A549 (cell line): ENCODE measurements around the gene PBX2. TPM values are rescaled to one million over a fixed set of nuclear protein-coding genes. Genes with fewer than 3 reads are reported as not detected.

ENCODE experiments used
- ATAC-seq, 2 experiments: fragments of 200-7000 bp in 1 of 2; fragments of >200 bp in 1 of 2; cut with Nextera tagmentation in 1 of 2; cut with Tn5 transposase in 1 of 2; 3 replicates each; pipeline versions ENCODE4 v1.8.0 to v1.9.1; 2018 to 2020; ENCODE audit warnings: mild to moderate bottlenecking in 1 of 2, moderate library complexity in 1 of 2
- CTCF ChIA-PET: fragments of 300-600 bp; sonication (Branson Sonifier 250); formaldehyde crosslinking; extraction: SDS; loops from one replicate; lab custom pipeline; 2021; ENCODE audit warnings: antibody characterized with exemption, inconsistent platforms; lab: Yijun Ruan, JAX
- POLR2A ChIA-PET: fragments of 350-600 bp; formaldehyde crosslinking; extraction: SDS; loops from one replicate; lab custom pipeline; 2021; ENCODE audit warnings: antibody characterized with exemption, inconsistent platforms; lab: Yijun Ruan, JAX
- DNase-seq, 2 experiments: peaks; one replicate each; pipeline versions ENCODE4 v3.0.0 to v3.0.0-alpha.2; 2011 to 2016; ENCODE audit warnings: low read depth in 1 of 2, low spot score in 1 of 2
- FAIRE-seq: peaks from 2 replicates; lab custom pipeline; 2011; peaks lifted over from hg19 to GRCh38; lab: Jason Lieb, UNC
- H3K27ac ChIP-seq, 2 experiments: fragments of >200 bp; sonication (Bioruptor Twin); formaldehyde crosslinking; 3 replicates each; pipeline ENCODE4 v1.5.1; 2016 to 2017
- H3K4me1 ChIP-seq: fragments of >200 bp; sonication (Bioruptor Twin); formaldehyde crosslinking; 3 replicates; pipeline ENCODE4 v1.6.1; 2016
- H3K4me2 ChIP-seq: fragments of >200 bp; sonication (Bioruptor Twin); formaldehyde crosslinking; 3 replicates; pipeline ENCODE4 v1.6.1; 2016
- H3K4me3 ChIP-seq: fragments of >200 bp; sonication (Bioruptor Twin); formaldehyde crosslinking; 3 replicates; pipeline ENCODE4 v1.5.1; 2016
- H3K9me3 ChIP-seq: fragments of >200 bp; sonication (Bioruptor Twin); formaldehyde crosslinking; 3 replicates; pipeline ENCODE4 v1.6.1; 2016
- CEBPB ChIP-seq, 2 experiments: fragments of >200 bp in 1 of 2; sonication (Bioruptor Twin) in 1 of 2; formaldehyde crosslinking in 1 of 2; IDR thresholded peaks; 2 replicates each; pipeline ENCODE4 v1.6.1; 2012 to 2016
- EHF ChIP-seq: fragments of 250-450 bp; sonication (Bioruptor Pico); IDR thresholded peaks from 2 replicates; pipeline ENCODE4 v1.5.0; 2020; ENCODE audit warnings: mild to moderate bottlenecking
- FOSB ChIP-seq: fragments of 250-450 bp; sonication (Bioruptor Pico); IDR thresholded peaks from 2 replicates; pipeline ENCODE4 v1.5.0; 2020; ENCODE audit warnings: mild to moderate bottlenecking, moderate library complexity
- HES2 ChIP-seq: fragments of >200 bp; sonication (Bioruptor Twin); formaldehyde crosslinking; IDR thresholded peaks from 2 replicates; pipeline ENCODE4 v1.6.1; 2016
- HMGXB4 ChIP-seq: fragments of 250-450 bp; sonication (Bioruptor Pico); IDR thresholded peaks from 2 replicates; pipeline ENCODE4 v1.5.0; 2021; ENCODE audit warnings: mild to moderate bottlenecking, moderate library complexity, borderline replicate concordance
- JUN ChIP-seq, 2 experiments: fragments of >200 bp; sonication (Bioruptor Twin); formaldehyde crosslinking; IDR thresholded peaks; 2 replicates in 1 of 2; 3 replicates in 1 of 2; pipeline ENCODE4 v1.6.1; 2016 to 2017
- JUNB ChIP-seq: fragments of >200 bp; sonication (Bioruptor Twin); formaldehyde crosslinking; IDR thresholded peaks from 2 replicates; pipeline ENCODE4 v1.6.1; 2016
- KDM1A ChIP-seq: fragments of 200-600 bp; sonication (generic); IDR thresholded peaks from 2 replicates; pipeline ENCODE4 v1.6.1; 2016; ENCODE audit warnings: low read depth, mild to moderate bottlenecking
- REST ChIP-seq: fragments of 200-600 bp; sonication (generic); IDR thresholded peaks from 2 replicates; pipeline ENCODE4 v1.6.1; 2016; ENCODE audit warnings: antibody characterized with exemption, mild to moderate bottlenecking, moderate library complexity
- SREBF2 ChIP-seq: fragments of 450-650 bp; IDR thresholded peaks from 2 replicates; pipeline ENCODE4 v1.6.1; 2014; ENCODE audit warnings: mild to moderate bottlenecking, moderate library complexity
- USF2 ChIP-seq: fragments of 450-650 bp; IDR thresholded peaks from 2 replicates; pipeline ENCODE4 v1.6.1; 2014; ENCODE audit warnings: antibody characterized with exemption
- ZSCAN20 ChIP-seq: fragments of 250-450 bp; sonication (Bioruptor Pico); IDR thresholded peaks from 2 replicates; pipeline ENCODE4 v1.8.0; 2022; ENCODE audit warnings: mild to moderate bottlenecking, moderate library complexity
- WGBS: methylation state at CpG from one replicate; pipeline ENCODE4 v1.1.6; 2017; ENCODE audit errors: missing lambda C conversion rate; 5-methylcytosine and 5-hydroxymethylcytosine counted together
- polyA plus RNA-seq, 4 experiments: library from polyadenylated mRNA; depleted of rRNA in 3 of 4; stranded (reverse); fragments of >200 nt; fragmentation: RNase III in 1 of 4; extraction: RNeasy Plus Mini Kit Qiagen cat#74134 plus additional on column Dnase treatment in 1 of 4; gene quantifications; 2 replicates in 3 of 4; 3 replicates in 1 of 4; pipeline ENCODE4 v1.2.3, GENCODE V29; 2011 to 2017
- TF ChIP-seq, protein P1 (sequence below): IDR thresholded peaks from 2 replicates; pipeline ENCODE4 v1.6.1; 2012; ENCODE audit warnings: low read depth, borderline replicate concordance
- TF ChIP-seq, protein P2 (sequence below): fragments of 250-450 bp; sonication (Bioruptor Pico); IDR thresholded peaks from 2 replicates; pipeline ENCODE4 v1.5.0; 2020; ENCODE audit warnings: low read depth, mild to moderate bottlenecking, moderate library complexity

The PBX2 gene
- polyA plus RNA-seq, 2 of the 4 experiments (the other 2 are of a cell fraction) = 27.0 to 30.8 TPM

DNA sequence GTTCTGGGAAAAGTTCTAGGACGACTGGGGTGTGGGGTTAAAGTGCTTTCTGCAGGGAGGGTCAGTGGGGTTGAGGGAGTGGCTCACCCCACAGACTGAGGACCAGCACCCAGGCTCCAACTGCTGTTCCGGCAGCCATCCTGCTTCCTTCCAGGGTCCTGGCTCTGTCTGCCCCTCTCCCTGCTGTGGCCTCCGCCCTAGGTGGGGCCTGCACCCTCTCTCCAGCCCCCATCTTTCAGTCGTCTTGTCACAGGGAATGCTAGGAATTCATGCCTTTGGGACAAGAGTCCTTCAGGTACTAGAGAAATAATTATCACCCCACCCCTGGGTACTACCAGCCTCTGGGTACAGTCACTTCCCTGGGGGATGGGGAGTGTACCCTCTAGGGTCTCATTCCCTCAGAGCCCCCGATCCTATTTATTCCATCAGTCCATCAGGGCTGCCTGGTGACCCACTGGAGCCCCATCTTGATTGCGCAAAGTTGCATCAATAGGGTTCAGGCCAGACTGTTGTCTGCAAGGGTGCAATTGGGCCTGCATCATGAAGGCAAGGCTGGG is 5.8 kb downstream of the PBX2 start, which contains the start of gene AGER:
Gene AGER (minus strand): TSS at position 170 of the 557 bp plus-strand sequence. CDS start 31 bp downstream, at position 139.
- peaks cover 33% of the 10 kb centered on the region for H3K4me1 ChIP-seq
- ChIA-PET POLR2A (no interaction called here), CTCF (no interaction called here)
- H3K4me2 ChIP-seq = peak within 1 kb of the TSS; percentile 63
- ATAC-seq (no peak), DNase-seq (no peak), FAIRE-seq (no peak)
- peak within 1 kb of the TSS; percentile 56 to 61; a peak in 4 of 6 replicates for H3K27ac ChIP-seq
- 76% methylated on average over 6 of the region's 6 CpGs for WGBS
- TF ChIP-seq, protein P1, sequence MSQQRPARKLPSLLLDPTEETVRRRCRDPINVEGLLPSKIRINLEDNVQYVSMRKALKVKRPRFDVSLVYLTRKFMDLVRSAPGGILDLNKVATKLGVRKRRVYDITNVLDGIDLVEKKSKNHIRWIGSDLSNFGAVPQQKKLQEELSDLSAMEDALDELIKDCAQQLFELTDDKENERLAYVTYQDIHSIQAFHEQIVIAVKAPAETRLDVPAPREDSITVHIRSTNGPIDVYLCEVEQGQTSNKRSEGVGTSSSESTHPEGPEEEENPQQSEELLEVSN = no peak
- peak in 1 of 2 experiments; percentile 60; a peak in 1 of 4 replicates for TF ChIP-seq CEBPB (IDR thresholded peaks at IDR 0.05)
- peak in 1 of 2 experiments; percentile 26; a peak in 1 of 5 replicates for TF ChIP-seq JUN (IDR thresholded peaks at IDR 0.05)
- no peak for TF ChIP-seq REST
- no peak for TF ChIP-seq EHF (CRISPR knock-in tag)
- no peak within 1 kb of the TSS for H3K4me3 ChIP-seq
- H3K9me3 ChIP-seq = no peaks in the 10 kb centered on the region

- Histone ChIP-seq H3K9me3 (no peaks in the 10 kb centered on the region), H3K4me2 (no peak overlapping the region), H3K27ac (no peak overlapping the region), H3K4me3 (no peak overlapping the region), H3K4me1 (peaks cover 28% of the 10 kb centered on the region)
- no peak for DNase-seq
- TF ChIP-seq, protein P2, sequence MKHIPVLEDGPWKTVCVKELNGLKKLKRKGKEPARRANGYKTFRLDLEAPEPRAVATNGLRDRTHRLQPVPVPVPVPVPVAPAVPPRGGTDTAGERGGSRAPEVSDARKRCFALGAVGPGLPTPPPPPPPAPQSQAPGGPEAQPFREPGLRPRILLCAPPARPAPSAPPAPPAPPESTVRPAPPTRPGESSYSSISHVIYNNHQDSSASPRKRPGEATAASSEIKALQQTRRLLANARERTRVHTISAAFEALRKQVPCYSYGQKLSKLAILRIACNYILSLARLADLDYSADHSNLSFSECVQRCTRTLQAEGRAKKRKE = no peak
- no peak for TF ChIP-seq ZSCAN20
- no peak for TF ChIP-seq HMGXB4 (CRISPR knock-in tag)
- TF ChIP-seq USF2 = no peak
- TF ChIP-seq JUNB = no peak
- TF ChIP-seq, protein P1 = no peak
- TF ChIP-seq EHF (CRISPR knock-in tag) = no peak
- no peak for TF ChIP-seq KDM1A
- no peak for TF ChIP-seq SREBF2
- TF ChIP-seq HES2 = no peak
- no peak for TF ChIP-seq FOSB (CRISPR knock-in tag)
- ChIA-PET POLR2A (no interaction called here), CTCF (interaction anchor here (1.6 to 1.7 kb wide), 2 partner anchors 11 to 12 kb away, joined by 5 to 6 read pairs; no protein-coding TSS in a partner anchor)
- ATAC-seq = no peak
- 89% methylated on average over 13 of the region's 15 CpGs for WGBS
- no peak for FAIRE-seq
Observed at GRCh38 chr6:32183483-32184083, 6.4 kb downstream of the PBX2 start.
